Activated CD8-positive, alpha-beta memory T cell treated with anti-CD3 and anti-CD28 coated beads for 48 hours (primary cell): ENCODE data around the gene P4HA1.

Experiments used
- DNase-seq, 3 experiments: peaks; one replicate each; pipeline ENCODE4 v3.0.0-alpha.2; 2020; ENCODE audit warnings: low read depth in 2 of 3, low spot score in 2 of 3

The P4HA1 gene

GRCh38 chr10:72981028-72981881, 115.4 kb downstream of the P4HA1 start:
- DNase-seq: no peak

- DNase-seq: no peak
Observed at GRCh38 chr10:72980348-72980747, 116.3 kb downstream of the P4HA1 start.

GRCh38 chr10:72979709-72980108, 117.0 kb downstream of the P4HA1 start:
- no peak for DNase-seq

- no peak for DNase-seq
Observed at GRCh38 chr10:72976886-72977285, 119.8 kb downstream of the P4HA1 start.
